A549 treated with DMSO at 1 μM for 4 hours (cell line): ENCODE measurements around the gene RTKN2. TPM values are rescaled to one million over a fixed set of nuclear protein-coding genes. Genes with fewer than 3 reads are reported as not detected.

ENCODE experiments used
- total RNA-seq: library from RNA; stranded (reverse); fragments of 200-300 nt; extraction: Qiagen RNA extraction; gene quantifications from 5 replicates; pipeline ENCODE4 v1.2.3, GENCODE V29; 2022; ENCODE audit warnings: low read depth

Gene RTKN2, protein sequence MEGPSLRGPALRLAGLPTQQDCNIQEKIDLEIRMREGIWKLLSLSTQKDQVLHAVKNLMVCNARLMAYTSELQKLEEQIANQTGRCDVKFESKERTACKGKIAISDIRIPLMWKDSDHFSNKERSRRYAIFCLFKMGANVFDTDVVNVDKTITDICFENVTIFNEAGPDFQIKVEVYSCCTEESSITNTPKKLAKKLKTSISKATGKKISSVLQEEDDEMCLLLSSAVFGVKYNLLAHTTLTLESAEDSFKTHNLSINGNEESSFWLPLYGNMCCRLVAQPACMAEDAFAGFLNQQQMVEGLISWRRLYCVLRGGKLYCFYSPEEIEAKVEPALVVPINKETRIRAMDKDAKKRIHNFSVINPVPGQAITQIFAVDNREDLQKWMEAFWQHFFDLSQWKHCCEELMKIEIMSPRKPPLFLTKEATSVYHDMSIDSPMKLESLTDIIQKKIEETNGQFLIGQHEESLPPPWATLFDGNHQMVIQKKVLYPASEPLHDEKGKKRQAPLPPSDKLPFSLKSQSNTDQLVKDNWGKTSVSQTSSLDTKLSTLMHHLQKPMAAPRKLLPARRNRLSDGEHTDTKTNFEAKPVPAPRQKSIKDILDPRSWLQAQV
- 0.83 to 1.2 TPM (median 1.1 TPM) in 5 replicates for total RNA-seq

DNA sequence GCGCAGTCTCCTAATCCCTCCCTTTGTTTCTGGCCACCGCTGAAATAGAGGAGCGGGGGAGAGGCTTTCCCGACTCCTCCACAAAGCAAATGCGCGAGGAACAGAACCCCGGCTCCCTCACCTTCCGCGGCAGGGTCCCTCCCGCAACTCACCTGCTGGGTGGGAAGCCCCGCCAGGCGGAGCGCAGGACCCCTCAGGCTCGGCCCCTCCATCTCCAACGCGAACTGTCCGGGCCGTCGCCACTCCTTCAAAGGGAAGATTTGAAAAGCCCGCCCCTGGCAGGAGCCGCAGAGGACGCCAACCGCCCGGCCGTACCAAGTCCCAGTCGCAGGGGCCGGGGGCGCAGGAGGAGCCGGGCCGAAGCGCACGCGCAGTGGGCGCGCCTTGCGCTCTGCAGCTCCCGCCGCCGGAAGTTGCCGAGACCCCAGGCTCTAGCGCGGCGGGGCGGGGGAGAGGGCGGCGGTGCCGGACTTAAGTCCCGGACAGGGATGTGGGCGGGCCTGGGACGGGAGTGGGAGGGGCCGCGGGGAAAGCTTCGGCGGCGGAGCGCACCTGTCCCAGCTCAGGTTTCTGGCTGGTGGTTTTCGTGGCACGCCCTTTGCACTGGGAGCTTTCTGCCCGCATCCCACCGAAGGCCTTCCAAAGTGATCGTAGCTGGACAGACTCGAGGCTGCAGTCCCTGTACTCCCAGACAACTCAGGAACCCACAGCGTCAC, at the start of gene RTKN2:
Gene RTKN2, minus strand, starts transcription at position 446 of the 716 bp plus-strand sequence. Its CDS starts 234 bp downstream, at position 212.

Other genes with a start within 250 kb of the RTKN2 start
- 0.94 to 1.2 TPM (median 1.1 TPM) in 5 replicates for gene ZNF365, start 105.5 kb upstream of the RTKN2 start, total RNA-seq